ENCODE results near the gene AK8. TPM values are rescaled to one million over a fixed set of nuclear protein-coding genes. Genes with fewer than 3 reads are reported as not detected.

The AK8 gene
- total RNA-seq, 6 experiments from 2014 or later: 0.07 to 0.24 (median 0.12) TPM; not detected in 1

- H3K27ac Mint-ChIP-seq: no peak overlapping the region
- DNase-seq: no peak
- peaks cover 40% of the 10 kb centered on the region for H3K27me3 Mint-ChIP-seq (ENCODE audit: insufficient read depth)
- TF ChIP-seq CTCF (IDR thresholded peaks at IDR 0.05): no peak
- H3K4me3 Mint-ChIP-seq: peak overlapping the region; percentile 12; the same call in 1 of the 2 replicates
- H3K9me3 Mint-ChIP-seq: no peaks in the 10 kb centered on the region
- no peaks in the 10 kb centered on the region for H3K36me3 Mint-ChIP-seq (ENCODE audit: low read depth)
- peaks cover 15% of the 10 kb centered on the region for H3K4me1 Mint-ChIP-seq (ENCODE audit: low read depth)
These were observed 144.7 kb downstream of the AK8 start for GRCh38 chr9:132733260-132733815.

GRCh38 chr9:132732326-132733259 lies 145.5 kb downstream of the AK8 start:
- peak; percentile 20 for DNase-seq
- TF ChIP-seq CTCF (IDR thresholded peaks at IDR 0.05): no peak
- H3K9me3 Mint-ChIP-seq: no peaks in the 10 kb centered on the region
- H3K4me3 Mint-ChIP-seq: peak overlapping the region; percentile 12; the same call in 1 of the 2 replicates
- peaks cover 15% of the 10 kb centered on the region for H3K4me1 Mint-ChIP-seq (ENCODE audit: low read depth)
- no peak overlapping the region for H3K27ac Mint-ChIP-seq
- no peaks in the 10 kb centered on the region for H3K36me3 Mint-ChIP-seq (ENCODE audit: low read depth)
- H3K27me3 Mint-ChIP-seq (ENCODE audit: insufficient read depth): peaks cover 44% of the 10 kb centered on the region

GRCh38 chr9:132731230-132731629 lies 146.9 kb downstream of the AK8 start:
- H3K36me3 Mint-ChIP-seq (ENCODE audit: low read depth): no peaks in the 10 kb centered on the region
- no peak overlapping the region for H3K4me3 Mint-ChIP-seq
- peaks cover 42% of the 10 kb centered on the region for H3K27me3 Mint-ChIP-seq (ENCODE audit: insufficient read depth)
- peaks cover 15% of the 10 kb centered on the region for H3K4me1 Mint-ChIP-seq (ENCODE audit: low read depth)
- no peak for DNase-seq
- H3K27ac Mint-ChIP-seq: no peak overlapping the region
- no peaks in the 10 kb centered on the region for H3K9me3 Mint-ChIP-seq
- TF ChIP-seq CTCF (IDR thresholded peaks at IDR 0.05): no peak

GRCh38 chr9:132730054-132731033 lies 147.7 kb downstream of the AK8 start:
- Mint-ChIP-seq H3K36me3 (ENCODE audit: low read depth) (no peaks in the 10 kb centered on the region), H3K9me3 (no peaks in the 10 kb centered on the region), H3K27me3 (ENCODE audit: insufficient read depth) (peaks cover 44% of the 10 kb centered on the region), H3K27ac (no peak overlapping the region), H3K4me3 (no peak overlapping the region), H3K4me1 (ENCODE audit: low read depth) (peaks cover 15% of the 10 kb centered on the region)
- no peak for DNase-seq
- TF ChIP-seq CTCF (IDR thresholded peaks at IDR 0.05): no peak

GRCh38 chr9:132729235-132729890 lies 148.7 kb downstream of the AK8 start:
- Mint-ChIP-seq H3K27ac (no peak overlapping the region), H3K9me3 (no peaks in the 10 kb centered on the region), H3K4me1 (ENCODE audit: low read depth) (peaks cover 15% of the 10 kb centered on the region), H3K36me3 (ENCODE audit: low read depth) (no peaks in the 10 kb centered on the region), H3K27me3 (ENCODE audit: insufficient read depth) (peaks cover 36% of the 10 kb centered on the region), H3K4me3 (no peak overlapping the region)
- DNase-seq: no peak
- TF ChIP-seq CTCF (IDR thresholded peaks at IDR 0.05): no peak
